ENCODE data around the gene TOR1A. TPM values are rescaled to one million over a fixed set of nuclear protein-coding genes. Genes with fewer than 3 reads are reported as not detected.

Gene TOR1A
- total and polyA plus RNA-seq, 2 experiments from 2014 or later: 23.6 to 45.7 TPM

GRCh38 chr9:129811967-129812363 lies 12.0 kb downstream of the TOR1A start:
- H3K79me2 ChIP-seq (replicated peaks; ENCODE audit: insufficient read depth): peaks cover 16% of the 10 kb centered on the region
- ATAC-seq (no peak), DNase-seq (ENCODE audit: low spot score) (no peak)
- no peak overlapping the region for H2AFZ ChIP-seq
- H3K27me3 Mint-ChIP-seq (ENCODE audit: insufficient read depth, low read depth, poor library complexity): peaks cover 10% of the 10 kb centered on the region
- H3K27ac ChIP-seq (ENCODE audit: low read depth): no peak overlapping the region
- no peak overlapping the region for H3K4me2 ChIP-seq
- H3K27ac Mint-ChIP-seq: no peak overlapping the region
- peaks cover under 1% of the 10 kb centered on the region; the same call in 1 of the 2 replicates for H3K36me3 ChIP-seq (ENCODE audit: insufficient read depth)
- H3K27me3 ChIP-seq (ENCODE audit: insufficient read depth): no peaks in the 10 kb centered on the region
- H3K9me2 ChIP-seq (ENCODE audit: insufficient read depth): no peaks in the 10 kb centered on the region
- no peak for TF ChIP-seq NANOG (IDR thresholded peaks at IDR 0.05; ENCODE audit: borderline replicate concordance)
- TF ChIP-seq REST (IDR thresholded peaks at IDR 0.05; ENCODE audit: unreplicated experiment): no peak
- TF ChIP-seq EZH2phosphoT487 (IDR thresholded peaks at IDR 0.05; ENCODE audit: unreplicated experiment): no peak
- TF ChIP-seq ETS1 (IDR thresholded peaks at IDR 0.05): no peak
- no peak for TF ChIP-seq ZNF114 (CRISPR knock-in tag; IDR thresholded peaks at IDR 0.05)
- TF ChIP-seq ZNF331 (CRISPR knock-in tag; IDR thresholded peaks at IDR 0.05; ENCODE audit: low read depth): no peak
- TF ChIP-seq POLR2AphosphoS5 (IDR thresholded peaks at IDR 0.05; ENCODE audit: low read depth): no peak
- TF ChIP-seq STAT1 (IDR thresholded peaks at IDR 0.05; ENCODE audit: unreplicated experiment): no peak
- no peak for TF ChIP-seq CTCF (conservative IDR thresholded peaks at IDR 0.05; ENCODE audit: low read depth in 2 of 2)
- no peak for TF ChIP-seq EZH2 (IDR thresholded peaks at IDR 0.05; ENCODE audit: low read depth, unreplicated experiment)
- TF ChIP-seq ZNF462 (CRISPR knock-in tag; IDR thresholded peaks at IDR 0.05): no peak
- no peaks in the 10 kb centered on the region for H3K9me3 Mint-ChIP-seq
- H3K4me1 Mint-ChIP-seq: no peaks in the 10 kb centered on the region
- peaks cover 18% of the 10 kb centered on the region; the same call in 1 of the 2 replicates for H3F3A ChIP-seq (replicated peaks; ENCODE audit: low read depth)
- H3K4me3 Mint-ChIP-seq: no peak overlapping the region
- no peak overlapping the region for H3K4me3 ChIP-seq
- no peaks in the 10 kb centered on the region for H3K4me1 ChIP-seq (ENCODE audit: insufficient read depth)
- peaks cover 23% of the 10 kb centered on the region for H4K20me1 ChIP-seq (replicated peaks; ENCODE audit: insufficient read depth)
- H3K36me3 Mint-ChIP-seq (ENCODE audit: low read depth): peaks cover 68% of the 10 kb centered on the region

Data from GM23338 (cell line).